ENCODE measurements around the gene ARL16. TPM values are rescaled to one million over a fixed set of nuclear protein-coding genes. Genes with fewer than 3 reads are reported as not detected.
A peak's percentile ranks its signal among the peaks of the same experiment; 100 is the strongest.

The ARL16 gene
- total RNA-seq, 1 experiment from 2014 or later, result 83.7 TPM

DNA sequence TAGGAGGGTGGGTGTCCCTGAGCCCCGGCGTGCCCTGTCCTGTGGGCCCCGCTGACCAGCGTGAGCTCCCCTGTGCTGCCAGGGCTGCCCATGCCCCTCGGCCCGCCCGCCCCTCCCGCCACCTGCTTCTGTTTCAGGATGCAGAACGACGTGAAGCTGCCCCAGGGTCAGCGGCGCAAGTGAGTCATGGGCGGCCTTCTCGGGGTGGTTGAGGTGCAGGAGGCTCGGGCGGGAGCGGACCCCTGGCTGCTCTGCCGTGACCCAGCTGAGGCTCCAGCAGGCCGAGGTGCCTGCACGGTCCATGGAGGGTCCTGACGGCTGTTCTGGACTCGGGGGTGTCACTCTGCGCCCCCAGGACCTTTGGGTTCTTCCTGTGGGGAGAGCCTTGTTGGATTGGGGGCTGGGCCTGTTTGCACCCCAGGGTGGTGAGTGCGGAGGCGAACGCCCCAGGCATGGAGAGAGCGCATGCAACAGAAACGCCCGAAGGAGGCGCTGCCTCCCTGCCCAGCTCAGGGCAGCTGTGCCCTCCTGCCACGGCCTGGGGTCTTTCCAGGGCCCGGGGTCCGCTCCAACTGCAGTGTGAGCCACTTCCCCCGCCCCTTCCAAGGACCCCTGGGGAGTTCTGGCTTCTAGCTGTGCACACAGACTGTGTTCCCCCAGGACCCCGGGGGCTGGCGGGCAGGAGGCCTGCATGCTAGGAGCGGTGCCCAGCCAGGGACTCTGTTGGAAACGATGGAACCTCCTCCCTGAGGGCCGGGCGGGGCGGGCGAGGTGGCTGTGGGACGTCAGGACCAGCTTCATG is 32.5 kb upstream of the ARL16 start:
- peaks cover 6% of the 10 kb centered on the region for H3K36me3 ChIP-seq
- H3K4me3 ChIP-seq, result no peak overlapping the region
- no peaks in the 10 kb centered on the region for H3K27me3 ChIP-seq
- no peak for DNase-seq
- H3K4me1 ChIP-seq, result peaks cover 20% of the 10 kb centered on the region
- H3K27ac ChIP-seq, result no peak overlapping the region
- H3K9me3 ChIP-seq (replicated peaks), result no peaks in the 10 kb centered on the region

DNA sequence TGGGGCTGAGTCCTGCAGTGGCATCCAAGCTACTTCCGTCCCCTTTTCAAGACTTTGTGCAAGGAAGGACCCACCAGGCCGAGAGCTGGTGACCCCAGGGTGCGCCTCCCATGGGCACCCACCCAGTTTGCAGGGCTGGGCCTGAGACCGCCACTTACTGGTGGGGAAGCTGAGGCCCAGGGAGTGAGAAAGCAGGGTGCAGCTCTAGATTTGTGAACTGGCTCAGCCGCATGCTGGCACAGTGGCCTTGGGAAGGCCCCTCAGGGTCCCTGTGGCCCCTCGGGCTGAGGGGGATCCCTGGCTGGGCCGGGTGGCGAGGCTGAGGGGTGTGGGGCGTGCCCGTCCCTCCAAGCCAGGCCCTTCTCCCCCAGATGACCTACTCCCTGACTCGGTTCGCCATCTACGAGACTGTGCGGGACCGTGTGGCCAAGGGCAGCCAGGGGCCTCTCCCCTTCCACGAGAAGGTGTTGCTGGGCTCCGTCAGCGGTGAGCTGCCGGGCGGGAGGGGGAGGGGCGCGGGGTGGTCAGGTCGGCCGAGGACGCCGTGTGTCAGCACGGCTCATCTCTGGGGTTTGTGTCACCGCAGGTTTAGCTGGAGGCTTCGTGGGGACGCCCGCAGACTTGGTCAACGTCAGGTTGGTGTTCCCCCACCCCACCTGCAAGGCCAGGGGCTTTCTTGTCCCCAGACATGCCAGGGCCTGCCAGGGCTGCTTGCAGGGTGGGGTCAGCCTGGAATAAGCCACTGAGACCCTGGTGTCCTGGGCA is 31.7 kb upstream of the ARL16 start:
- H3K27ac ChIP-seq, result no peak overlapping the region
- no peaks in the 10 kb centered on the region for H3K9me3 ChIP-seq (replicated peaks)
- peaks cover 6% of the 10 kb centered on the region for H3K36me3 ChIP-seq
- H3K4me1 ChIP-seq, result peaks cover 25% of the 10 kb centered on the region
- no peak for DNase-seq
- no peaks in the 10 kb centered on the region for H3K27me3 ChIP-seq
- no peak overlapping the region for H3K4me3 ChIP-seq

DNA sequence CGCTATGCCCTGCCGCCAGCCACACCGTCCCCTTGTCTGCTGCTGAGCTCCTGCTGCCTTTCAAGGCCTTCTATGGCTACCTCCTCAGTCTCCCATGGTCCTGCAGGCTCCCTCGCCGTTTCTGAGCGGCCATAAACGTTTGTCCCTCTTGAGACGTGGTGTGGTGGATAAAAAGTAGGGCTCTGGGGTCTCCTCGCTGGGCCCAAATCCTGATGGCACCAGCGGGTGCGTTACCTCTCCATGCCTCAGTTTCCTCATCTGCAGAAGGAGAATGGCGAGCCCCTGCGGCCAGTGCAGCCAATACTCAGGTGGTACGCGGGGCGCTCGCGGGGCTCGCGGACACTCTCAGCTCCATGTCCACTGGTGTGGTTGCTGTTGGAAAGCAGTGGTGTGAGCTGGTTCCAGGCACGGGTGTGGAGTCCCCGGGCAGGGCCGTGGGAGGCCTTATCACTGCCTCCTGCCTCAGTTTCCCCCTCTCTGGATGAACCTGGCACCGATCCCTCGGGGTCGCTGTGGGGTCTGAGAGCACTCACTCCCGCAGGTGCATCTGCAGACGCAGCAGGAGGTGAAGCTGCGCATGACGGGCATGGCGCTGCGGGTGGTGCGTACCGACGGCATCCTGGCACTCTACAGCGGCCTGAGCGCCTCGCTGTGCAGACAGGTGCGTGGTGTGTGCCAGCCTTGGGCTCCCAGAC is 31.0 kb upstream of the ARL16 start:
- Histone ChIP-seq H3K4me1 (peaks cover 25% of the 10 kb centered on the region), H3K27me3 (no peaks in the 10 kb centered on the region), H3K36me3 (peaks cover 6% of the 10 kb centered on the region), H3K9me3 (replicated peaks) (no peaks in the 10 kb centered on the region), H3K4me3 (no peak overlapping the region), H3K27ac (no peak overlapping the region)
- no peak for DNase-seq

DNA sequence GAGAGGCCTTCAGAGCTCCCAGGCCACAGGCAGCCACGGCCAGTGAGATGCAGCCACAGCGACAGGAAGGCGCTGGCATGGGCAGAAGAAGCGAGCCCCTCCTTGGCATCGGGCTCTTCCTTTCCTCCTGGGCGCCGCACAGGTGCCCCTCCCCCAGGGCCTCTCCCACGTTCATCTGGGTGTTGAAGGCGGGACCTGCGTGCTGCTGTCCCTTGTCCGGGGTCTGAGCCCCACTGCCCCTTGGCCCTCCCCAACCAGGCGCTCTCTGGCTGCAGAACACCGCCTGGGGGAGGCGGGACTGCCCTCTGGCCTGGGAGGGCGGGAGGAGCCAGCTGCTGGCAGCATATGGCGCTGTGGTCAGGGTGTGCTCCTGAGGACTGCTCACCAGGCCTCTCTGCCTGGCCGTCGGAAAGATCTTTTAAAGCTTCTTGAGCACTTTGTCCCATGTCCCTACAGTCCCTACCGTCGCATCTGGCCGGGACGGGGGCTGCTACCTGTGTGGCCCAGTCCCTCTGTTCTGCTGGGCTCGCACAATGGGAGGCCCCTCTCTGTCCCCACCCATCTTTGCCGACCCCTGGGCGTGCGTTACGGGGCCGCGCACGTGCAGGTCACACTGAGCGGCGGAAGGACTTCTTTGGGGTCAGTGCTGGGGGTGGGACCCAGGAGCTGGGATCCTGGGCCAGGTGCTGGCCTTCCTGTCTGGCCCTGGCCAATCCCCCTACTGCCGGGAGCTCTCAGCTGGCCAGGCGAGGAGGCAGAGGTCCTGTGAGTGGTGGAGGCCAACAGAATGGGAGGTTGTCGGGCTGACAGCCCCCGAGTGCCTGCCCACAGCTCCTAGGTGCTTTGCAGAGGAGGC is 30.2 kb upstream of the ARL16 start:
- peak; percentile 84 for DNase-seq
- Histone ChIP-seq H3K36me3 (peaks cover 11% of the 10 kb centered on the region), H3K4me3 (peak overlapping the region; percentile 88), H3K27me3 (no peaks in the 10 kb centered on the region), H3K27ac (peak overlapping the region; percentile 7), H3K4me1 (peaks cover 25% of the 10 kb centered on the region), H3K9me3 (replicated peaks) (no peaks in the 10 kb centered on the region)

DNA sequence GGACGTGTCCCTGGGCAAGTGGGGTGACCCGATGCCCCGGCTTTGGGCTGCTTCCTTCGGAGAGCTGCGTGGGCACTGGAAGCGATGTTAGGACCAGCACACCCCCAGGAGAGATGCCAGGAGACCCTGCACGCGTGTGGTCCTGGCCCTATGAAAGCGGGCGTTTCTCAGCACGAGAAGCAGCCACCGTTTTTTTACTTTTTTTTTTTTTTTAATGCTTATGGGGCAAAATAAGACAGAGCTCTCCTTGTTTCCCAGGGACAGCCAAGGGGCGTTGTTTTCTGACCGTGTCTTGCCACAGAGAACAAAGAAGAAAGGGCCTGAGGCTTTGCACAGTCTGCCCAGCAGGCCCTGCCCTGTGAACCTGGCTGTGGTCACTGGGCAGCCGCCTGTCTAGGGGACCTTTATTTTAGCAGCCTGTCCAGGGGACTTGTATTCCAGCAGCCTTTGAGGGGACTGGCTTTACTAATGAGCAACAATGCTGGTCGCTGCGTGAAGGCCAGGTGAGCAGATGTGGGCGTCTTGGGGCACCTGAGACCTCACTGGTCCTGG is 29.5 kb upstream of the ARL16 start:
- H3K4me1 ChIP-seq, result peaks cover 25% of the 10 kb centered on the region
- peak overlapping the region; percentile 88 for H3K4me3 ChIP-seq
- H3K36me3 ChIP-seq, result peaks cover 8% of the 10 kb centered on the region
- no peaks in the 10 kb centered on the region for H3K27me3 ChIP-seq
- H3K9me3 ChIP-seq (replicated peaks), result no peaks in the 10 kb centered on the region
- H3K27ac ChIP-seq, result peak overlapping the region; percentile 7
- DNase-seq, result peak; percentile 68 to 77

DNA sequence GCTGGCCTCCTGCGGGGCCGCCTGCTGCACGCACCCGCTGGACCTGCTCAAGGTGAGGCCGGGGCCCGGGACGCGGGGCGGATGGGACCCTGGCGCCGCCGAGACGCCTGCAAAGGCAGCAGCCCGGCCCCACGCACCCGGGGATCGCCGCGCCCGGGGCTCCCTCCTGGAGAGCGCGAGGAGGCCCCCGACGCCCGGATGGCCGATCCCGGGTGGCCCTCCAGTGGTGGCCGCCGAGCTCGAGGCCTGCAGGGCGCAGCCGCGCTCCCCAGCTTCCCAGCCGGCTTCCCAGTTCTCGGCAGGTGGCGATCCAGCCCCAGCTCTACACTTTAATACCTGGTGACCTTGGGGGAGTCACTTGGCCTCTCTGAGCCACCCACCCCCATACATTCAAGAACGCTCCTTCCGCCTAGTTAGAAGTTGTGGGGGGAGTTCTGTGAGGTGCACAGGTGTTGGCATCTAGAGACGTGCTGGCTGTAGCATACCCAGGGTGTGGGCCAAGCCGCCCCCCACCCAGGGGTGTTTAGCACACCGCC is 28.9 kb upstream of the ARL16 start:
- peak; percentile 77 to 80 for DNase-seq
- H3K27ac ChIP-seq, result peak overlapping the region; percentile 3; the same call in 1 of the 2 replicates

DNA sequence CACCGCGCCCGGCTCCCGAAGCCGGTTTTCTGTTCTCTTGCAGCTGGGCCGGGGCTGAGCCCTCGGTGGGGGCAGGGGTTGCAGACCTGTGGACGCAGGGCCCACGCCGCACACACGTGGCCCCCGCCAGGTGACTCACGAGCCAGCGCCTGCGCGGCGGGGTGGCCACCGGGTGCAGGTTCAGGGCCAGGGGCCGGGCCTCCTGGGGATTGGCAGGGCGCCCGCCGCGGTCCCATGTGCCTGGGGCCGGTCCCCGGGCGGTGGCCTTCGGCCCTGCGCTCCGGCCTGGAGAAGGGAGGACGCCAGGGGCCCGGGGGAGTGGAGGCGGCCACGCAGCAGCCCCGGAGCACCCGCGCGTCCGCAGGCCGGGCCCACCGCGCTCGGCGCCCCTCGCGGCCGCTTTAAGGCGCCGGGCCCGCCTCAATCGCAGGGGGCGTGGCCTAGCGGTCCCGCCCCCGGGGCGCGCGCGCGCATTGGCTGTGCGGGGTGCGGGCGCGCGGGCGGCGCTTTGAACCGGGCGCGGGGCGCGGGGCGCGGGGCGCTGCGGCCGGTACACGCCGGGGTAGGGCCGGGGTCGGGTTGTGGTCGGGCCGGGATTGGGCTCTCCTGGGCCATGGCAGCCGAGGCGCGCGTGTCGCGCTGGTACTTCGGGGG is 28.3 kb upstream of the ARL16 start, which contains the start of gene SLC25A10:
Gene SLC25A10 (plus strand): TSS at position 471 of the 654 bp plus-strand sequence. CDS start 143 bp downstream, at position 614.
- Histone ChIP-seq H3K27ac (peak within 1 kb of the TSS; percentile 39; the same call in 1 of the 2 replicates), H3K36me3 (peaks cover 15% of the 10 kb centered on the region), H3K4me3 (peak within 1 kb of the TSS; percentile 88), H3K4me1 (peaks cover 22% of the 10 kb centered on the region), H3K9me3 (replicated peaks) (no peaks in the 10 kb centered on the region), H3K27me3 (no peaks in the 10 kb centered on the region)
- DNase-seq, result peak; percentile 75 to 91

More for the DNA sequence above, 28.9 kb upstream of the ARL16 start:
- Histone ChIP-seq H3K27me3 (no peaks in the 10 kb centered on the region), H3K4me1 (peaks cover 25% of the 10 kb centered on the region), H3K4me3 (peak overlapping the region; percentile 88), H3K9me3 (replicated peaks) (no peaks in the 10 kb centered on the region), H3K36me3 (peaks cover 9% of the 10 kb centered on the region)

DNA sequence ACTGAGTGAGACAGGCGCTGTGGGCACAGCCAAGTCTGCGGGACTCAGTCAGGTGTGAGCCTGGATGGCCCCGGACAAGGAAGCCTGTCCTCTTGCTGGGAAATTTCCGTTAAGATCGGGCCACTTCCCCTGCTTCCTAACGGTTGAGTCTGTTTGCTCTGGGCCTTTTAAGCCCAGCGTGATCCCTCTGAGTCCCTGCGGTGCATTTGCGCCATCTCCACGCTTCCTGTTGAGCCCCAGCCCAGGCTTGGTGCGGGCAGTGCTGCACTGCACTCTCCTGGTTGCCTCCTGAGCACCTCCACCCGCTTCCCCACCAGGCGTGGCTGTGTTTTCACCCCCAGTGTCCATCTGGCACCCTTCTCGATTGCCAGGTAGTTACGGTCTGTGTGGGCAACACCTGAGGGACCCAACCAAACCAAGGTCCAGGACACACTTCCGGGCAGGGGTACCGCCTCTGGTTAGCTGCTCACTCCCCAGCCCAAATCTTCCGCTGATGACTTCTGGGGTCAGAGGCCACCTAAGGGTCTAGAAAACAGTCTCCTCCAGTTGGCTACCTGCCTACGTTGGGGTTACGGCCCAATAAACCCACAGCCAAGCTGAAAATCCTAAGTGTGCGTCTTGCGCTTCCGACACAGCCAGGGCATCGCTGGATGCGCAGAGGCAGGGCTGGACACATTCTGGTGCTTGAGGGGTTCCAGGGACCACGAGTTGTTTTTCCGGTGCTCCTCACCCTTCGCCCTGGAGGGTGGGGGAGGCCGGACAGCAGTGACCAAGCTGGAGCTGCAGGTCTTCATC is 27.1 kb upstream of the ARL16 start:
- Histone ChIP-seq H3K4me3 (no peak overlapping the region), H3K27ac (no peak overlapping the region), H3K9me3 (replicated peaks) (no peaks in the 10 kb centered on the region), H3K36me3 (peaks cover 27% of the 10 kb centered on the region), H3K4me1 (peaks cover 22% of the 10 kb centered on the region), H3K27me3 (no peaks in the 10 kb centered on the region)
- no peak for DNase-seq

DNA sequence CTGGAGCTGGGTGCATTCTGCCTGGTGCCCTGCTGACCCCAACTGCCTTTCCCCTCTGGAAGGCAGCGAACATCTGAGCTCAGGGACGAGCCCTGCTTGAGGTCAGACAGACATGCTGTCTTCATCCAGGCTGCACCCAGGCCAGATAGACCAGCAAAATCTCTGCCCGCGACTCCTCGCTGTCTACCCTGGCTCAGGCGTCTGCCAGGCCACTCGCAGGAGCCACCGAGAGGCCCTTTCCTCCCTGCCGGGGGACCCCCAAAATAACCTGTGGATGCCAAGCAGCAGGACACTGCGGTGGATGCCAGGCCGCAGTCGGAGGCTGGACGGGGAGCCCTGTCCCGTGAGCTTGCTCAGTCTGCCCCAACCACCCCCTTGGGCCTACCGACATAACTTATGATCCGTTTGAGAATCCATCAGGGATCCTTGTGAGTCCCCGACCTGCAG is 25.2 kb upstream of the ARL16 start:
- Histone ChIP-seq H3K9me3 (replicated peaks) (no peaks in the 10 kb centered on the region), H3K27ac (no peak overlapping the region), H3K4me3 (no peak overlapping the region), H3K4me1 (peaks cover 17% of the 10 kb centered on the region), H3K36me3 (peaks cover 41% of the 10 kb centered on the region), H3K27me3 (no peaks in the 10 kb centered on the region)
- no peak for DNase-seq

DNA sequence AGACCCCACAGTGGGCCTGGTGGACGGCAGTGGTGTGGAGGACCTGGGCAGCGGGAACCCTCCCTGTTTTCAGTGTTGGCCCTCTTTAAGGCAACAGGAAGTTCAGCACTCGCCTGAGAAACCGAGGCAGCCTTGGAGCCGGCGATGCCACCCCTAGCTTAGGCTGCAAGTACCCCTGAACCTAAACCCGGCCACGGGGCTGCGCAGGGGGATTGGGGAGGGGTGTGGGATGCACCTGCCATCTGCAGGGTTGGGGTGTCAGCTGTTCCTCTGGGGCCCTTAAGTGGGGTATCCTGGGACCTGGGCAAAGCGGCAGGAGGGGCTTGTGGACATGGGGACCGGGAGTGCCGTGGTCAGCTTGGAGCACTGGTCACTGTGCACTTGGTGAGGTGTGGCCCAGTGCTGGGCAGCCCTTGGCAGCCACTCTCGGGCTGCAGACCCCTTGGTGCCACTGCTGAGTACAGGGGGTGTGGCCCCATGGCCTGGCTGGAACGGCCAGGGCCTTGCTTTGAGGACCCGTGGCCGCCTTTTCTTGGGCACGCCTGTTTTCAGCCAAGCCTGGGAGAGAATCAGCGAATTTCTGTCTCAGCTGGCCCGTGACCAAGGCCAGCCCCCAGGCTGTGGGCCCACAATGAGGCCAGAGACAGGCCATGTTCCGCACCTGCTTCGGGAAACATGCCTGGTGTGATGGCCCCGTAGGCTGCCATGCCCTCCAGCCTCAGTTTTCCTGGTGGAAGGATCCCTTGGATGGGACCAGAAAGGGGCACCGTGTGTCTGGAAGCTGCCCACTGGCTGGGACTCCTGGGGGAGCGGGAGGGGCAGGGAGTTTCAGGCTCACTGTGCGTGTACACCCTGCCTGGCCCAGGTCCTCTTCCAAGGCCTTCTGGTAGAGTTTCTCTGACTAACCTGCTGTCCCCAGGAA is 24.4 kb upstream of the ARL16 start:
- Histone ChIP-seq H3K4me1 (peaks cover 10% of the 10 kb centered on the region; the same call in 1 of the 2 replicates), H3K36me3 (peaks cover 41% of the 10 kb centered on the region), H3K4me3 (no peak overlapping the region), H3K27ac (no peak overlapping the region), H3K27me3 (no peaks in the 10 kb centered on the region), H3K9me3 (replicated peaks) (no peaks in the 10 kb centered on the region)
- no peak for DNase-seq

DNA sequence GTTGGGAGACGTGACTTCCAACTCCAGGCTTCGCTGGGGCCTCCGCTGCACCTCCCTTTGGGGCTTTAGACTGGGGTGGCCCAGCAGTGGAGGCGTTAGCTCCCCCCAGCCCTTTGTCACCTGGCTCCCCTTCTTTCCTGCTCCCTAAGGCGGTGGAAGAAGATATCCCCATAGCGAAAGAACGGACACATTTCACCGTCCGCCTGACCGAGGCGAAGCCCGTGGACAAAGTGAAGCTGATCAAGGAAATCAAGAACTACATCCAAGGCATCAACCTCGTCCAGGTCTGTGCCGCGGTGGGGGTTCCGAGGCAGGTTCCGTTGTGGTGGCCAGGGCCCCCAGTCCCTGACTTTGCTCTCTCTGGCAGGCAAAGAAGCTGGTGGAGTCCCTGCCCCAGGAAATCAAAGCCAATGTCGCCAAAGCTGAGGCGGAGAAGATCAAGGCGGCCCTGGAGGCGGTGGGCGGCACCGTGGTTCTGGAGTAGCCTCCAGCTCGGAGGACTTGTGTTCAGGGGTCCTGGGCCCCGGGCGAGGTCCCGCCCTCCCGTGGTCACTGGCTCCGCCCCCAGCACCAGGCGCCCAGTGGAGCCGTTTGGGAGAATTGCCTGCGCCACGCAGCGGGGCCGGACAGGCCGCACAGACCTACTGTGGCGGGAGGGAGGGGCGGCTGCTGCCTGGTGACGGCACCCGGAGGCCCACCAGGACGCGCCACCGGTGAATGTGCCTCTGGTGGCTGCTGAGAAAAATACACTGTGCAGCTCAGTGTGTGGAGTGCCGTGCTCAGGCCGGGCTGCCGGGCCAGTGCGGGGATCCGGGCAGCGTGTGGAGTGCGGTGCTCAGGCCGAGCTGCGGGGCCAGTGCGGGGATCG is 23.4 kb upstream of the ARL16 start:
- no peak for DNase-seq
- H3K27ac ChIP-seq, result no peak overlapping the region
- H3K9me3 ChIP-seq (replicated peaks), result no peaks in the 10 kb centered on the region
- H3K36me3 ChIP-seq, result peaks cover 41% of the 10 kb centered on the region
- peaks cover 8% of the 10 kb centered on the region; the same call in 1 of the 2 replicates for H3K4me1 ChIP-seq
- H3K4me3 ChIP-seq, result no peak overlapping the region
- no peaks in the 10 kb centered on the region for H3K27me3 ChIP-seq
